ENCODE results near the gene NXT1. TPM values are rescaled to one million over a fixed set of nuclear protein-coding genes. Genes with fewer than 3 reads are reported as not detected.

NXT1 gene
- total and polyA plus RNA-seq, 2 of the 4 experiments (the other 2 are of a cell fraction), result 23.6 to 25.5 TPM

GRCh38 chr20:23336476-23336875 lies 14.1 kb upstream of the NXT1 start:
- ATAC-seq (ENCODE audit: low read depth) (no peak), DNase-seq (no peak)
- H3K27ac ChIP-seq (ENCODE audit: insufficient read depth, low read length), result no peak overlapping the region
- no peaks in the 10 kb centered on the region for H4K20me1 ChIP-seq (ENCODE audit: insufficient read depth, low read length)
- no peak overlapping the region for H4K91ac ChIP-seq (ENCODE audit: insufficient read depth, low read depth, low read length)
- no peak overlapping the region for H2BK20ac ChIP-seq (ENCODE audit: low read depth, low read length)
- H3K4me3 ChIP-seq (ENCODE audit: insufficient read depth, low read depth, low read length), result no peak overlapping the region
- H4K5ac ChIP-seq (ENCODE audit: low read depth, low read length), result no peak overlapping the region
- H2BK15ac ChIP-seq (ENCODE audit: low read depth, low read length), result no peak overlapping the region
- H4K8ac ChIP-seq (ENCODE audit: low read depth in 2 of 2, low read length in 2 of 2), result no peak overlapping the region
- no TSS peak for BruUV-seq (replicated peaks)
- H3K4me2 ChIP-seq (ENCODE audit: low read depth, low read length), result no peak overlapping the region
- in situ Hi-C loops (cut with MboI; ENCODE audit: low sequenced_read_pairs) (loop anchor here (25.0 kb wide), 1 partner anchor 999 kb away; no protein-coding TSS in a partner anchor), dilution Hi-C loops (cut with HindIII; ENCODE audit: low sequenced_read_pairs, unreplicated experiment) (no loop called here), intact Hi-C loops (cut with micrococcal nuclease) (no loop called here)
- no peak overlapping the region for H2BK120ac ChIP-seq (ENCODE audit: low read depth, low read length)
- WGBS, 2 experiments (ENCODE audit: extremely low coverage in 2 of 2, insufficient read length in 1 of 2), result 93% methylated on average over 3 of the region's 5 CpGs; no CpG with 5 or more reads in 1 of the 2 experiments
- no peaks in the 10 kb centered on the region for H3K9me1 ChIP-seq (ENCODE audit: insufficient read depth, low read length)
- no peak overlapping the region for H2BK5ac ChIP-seq (ENCODE audit: low read depth, low read length, poor library complexity, severe bottlenecking)
- no peak overlapping the region for H2AK9ac ChIP-seq (replicated peaks; ENCODE audit: low read depth, low read length, poor library complexity)
- ChIA-PET POLR2A (ENCODE audit: unreplicated experiment) (no interaction called here), CTCF (no interaction called here)
- no peak overlapping the region for H3K4ac ChIP-seq (ENCODE audit: low read depth, low read length)
- no peak overlapping the region for H3K18ac ChIP-seq (ENCODE audit: low read depth, low read length)
- H3K79me1 ChIP-seq (ENCODE audit: low read depth in 1 of 2, low read length in 2 of 2), result no peaks in the 10 kb centered on the region
- H3K56ac ChIP-seq (ENCODE audit: extremely low read depth, insufficient read depth, low read length), result no peak overlapping the region
- H3K27me3 ChIP-seq (ENCODE audit: control insufficient read depth, insufficient read depth, low read length), result peaks cover 5% of the 10 kb centered on the region; the same call in 1 of the 2 replicates
- H3K14ac ChIP-seq (replicated peaks; ENCODE audit: low read depth, low read length), result no peak overlapping the region
- no peak overlapping the region for H2AFZ ChIP-seq (replicated peaks; ENCODE audit: low read length, poor library complexity)
- H3K9me3 ChIP-seq (ENCODE audit: control insufficient read depth, insufficient read depth, low read length), result no peaks in the 10 kb centered on the region
- TF ChIP-seq RFX5 (IDR thresholded peaks at IDR 0.05; ENCODE audit: low read depth, low read length) (no peak), CHD1 (IDR thresholded peaks at IDR 0.05; ENCODE audit: low read depth, low read length) (no peak), MXI1 (IDR thresholded peaks at IDR 0.05; ENCODE audit: borderline replicate concordance, low read depth, low read length) (no peak), POLR2A (IDR thresholded peaks at IDR 0.05; ENCODE audit: low read depth, low read length) (no peak), BHLHE40 (IDR thresholded peaks at IDR 0.05; ENCODE audit: low read depth, low read length) (no peak), CEBPB (IDR thresholded peaks at IDR 0.05; ENCODE audit: low read depth, low read length) (no peak), SMC3 (IDR thresholded peaks at IDR 0.05; ENCODE audit: low read depth, low read length) (no peak), NFE2L2 (IDR thresholded peaks at IDR 0.05; ENCODE audit: low read depth, low read length) (no peak), MAZ (IDR thresholded peaks at IDR 0.05; ENCODE audit: borderline replicate concordance, low read depth, low read length) (no peak)
- no peak overlapping the region for H3K23ac ChIP-seq (ENCODE audit: low read depth, low read length)
- no peak overlapping the region for H3K9ac ChIP-seq (ENCODE audit: low read depth, low read length)
- no peaks in the 10 kb centered on the region for H3K4me1 ChIP-seq (ENCODE audit: control insufficient read depth, insufficient read depth, low read length)
- H3K36me3 ChIP-seq (ENCODE audit: control insufficient read depth, insufficient read depth, low read length), result no peaks in the 10 kb centered on the region
- no peak overlapping the region for H2AK5ac ChIP-seq (ENCODE audit: low read depth, low read length)

Data from IMR-90 (cell line).